ENCODE results near the gene KLHL33.

KLHL33 gene

GRCh38 chr14:20435582-20436362 is at the start of gene KLHL33:
TSS of gene KLHL33 (minus strand) at chr14:20436166. CDS start at chr14:20435811, 355 bp downstream.
- TF ChIP-seq CTCF (IDR thresholded peaks at IDR 0.05; ENCODE audit: low read depth, low read length): no peak
- DNase-seq (ENCODE audit: extremely low read depth, low read depth): no peak

DNA sequence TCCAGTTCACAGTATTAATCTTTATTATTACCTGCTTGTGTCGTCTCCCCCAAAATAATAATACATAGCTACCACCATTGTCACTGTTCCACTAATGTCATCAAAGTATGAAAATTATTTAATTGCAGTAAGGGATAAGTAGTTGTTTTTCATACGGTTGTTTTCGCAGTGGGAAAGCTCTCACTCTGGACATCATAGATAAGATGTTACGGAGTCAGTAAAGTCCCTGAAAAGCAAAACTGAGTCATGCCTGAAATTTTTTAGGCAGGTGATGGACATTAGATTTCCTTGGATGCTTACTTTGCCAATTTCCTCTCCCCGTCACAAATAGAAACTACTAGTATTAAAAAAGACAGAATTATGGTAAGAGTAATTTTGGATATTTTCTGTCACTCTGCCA is 46.4 kb upstream of the KLHL33 start:
- no peak for TF ChIP-seq CTCF (IDR thresholded peaks at IDR 0.05; ENCODE audit: low read depth, low read length)
- DNase-seq (ENCODE audit: extremely low read depth, low read depth): no peak

GRCh38 chr14:20478894-20479293 is 42.9 kb upstream of the KLHL33 start:
- no peak for TF ChIP-seq CTCF (IDR thresholded peaks at IDR 0.05; ENCODE audit: low read depth, low read length)
- no peak for DNase-seq (ENCODE audit: extremely low read depth, low read depth)

GRCh38 chr14:20477211-20477876 is 41.4 kb upstream of the KLHL33 start:
- DNase-seq (ENCODE audit: extremely low read depth, low read depth): no peak
- no peak for TF ChIP-seq CTCF (IDR thresholded peaks at IDR 0.05; ENCODE audit: low read depth, low read length)

DNA sequence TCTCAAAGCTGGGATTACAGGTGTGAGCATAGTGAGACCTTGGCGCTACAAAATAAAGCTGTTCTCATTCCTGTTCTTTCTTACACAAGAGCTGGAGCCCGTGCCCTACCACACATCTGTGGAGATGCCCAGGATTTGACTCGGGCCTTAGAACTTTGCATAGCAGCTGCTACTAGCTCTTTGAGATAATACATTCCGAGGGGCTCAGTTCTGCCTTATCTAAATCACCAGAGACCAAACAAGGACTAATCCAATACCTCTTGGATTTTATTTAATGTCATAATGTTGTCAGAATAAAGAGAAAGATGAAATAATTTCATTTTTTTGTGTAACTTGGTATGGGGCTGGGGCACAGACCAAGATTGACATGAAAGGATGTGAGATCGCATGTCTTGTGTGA is 40.8 kb upstream of the KLHL33 start:
- no peak for TF ChIP-seq CTCF (IDR thresholded peaks at IDR 0.05; ENCODE audit: low read depth, low read length)
- no peak for DNase-seq (ENCODE audit: extremely low read depth, low read depth)

DNA sequence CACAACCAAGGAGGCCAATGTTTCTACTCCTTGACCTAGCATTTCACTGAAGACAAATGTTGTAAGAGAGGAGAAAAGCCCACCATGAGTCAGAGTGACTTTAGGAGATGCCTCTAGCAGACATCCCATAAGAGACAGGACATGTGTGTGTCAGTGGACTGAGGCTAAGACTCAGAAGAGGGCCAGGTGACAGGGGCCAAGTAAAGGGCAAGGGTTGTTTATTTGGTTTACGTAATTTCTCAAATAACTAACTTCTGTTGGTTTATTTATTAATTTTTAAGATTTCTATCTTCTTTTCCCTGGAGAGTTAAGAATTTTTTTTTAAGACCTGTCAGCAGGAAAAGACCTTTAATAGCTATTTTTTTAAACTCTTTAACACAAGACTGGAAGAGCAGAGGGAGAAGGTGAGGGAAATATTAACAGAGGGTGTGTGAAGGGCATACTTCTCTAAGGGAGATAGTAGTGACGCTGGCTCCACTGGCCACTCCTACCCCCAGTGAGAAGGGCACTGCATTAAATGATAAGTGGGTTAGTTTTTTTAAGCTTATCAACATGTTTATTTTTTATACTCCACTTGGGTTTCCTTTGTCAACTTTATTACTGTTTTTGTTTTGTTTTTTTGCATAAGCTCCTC is 36.7 kb upstream of the KLHL33 start:
- no peak for TF ChIP-seq CTCF (IDR thresholded peaks at IDR 0.05; ENCODE audit: low read depth, low read length)
- no peak for DNase-seq (ENCODE audit: extremely low read depth, low read depth)

GRCh38 chr14:20470603-20470901 is 34.6 kb upstream of the KLHL33 start:
- no peak for TF ChIP-seq CTCF (IDR thresholded peaks at IDR 0.05; ENCODE audit: low read depth, low read length)
- no peak for DNase-seq (ENCODE audit: extremely low read depth, low read depth)
